Measurements from ENCODE around the gene MACROD2.

MACROD2 gene

DNA sequence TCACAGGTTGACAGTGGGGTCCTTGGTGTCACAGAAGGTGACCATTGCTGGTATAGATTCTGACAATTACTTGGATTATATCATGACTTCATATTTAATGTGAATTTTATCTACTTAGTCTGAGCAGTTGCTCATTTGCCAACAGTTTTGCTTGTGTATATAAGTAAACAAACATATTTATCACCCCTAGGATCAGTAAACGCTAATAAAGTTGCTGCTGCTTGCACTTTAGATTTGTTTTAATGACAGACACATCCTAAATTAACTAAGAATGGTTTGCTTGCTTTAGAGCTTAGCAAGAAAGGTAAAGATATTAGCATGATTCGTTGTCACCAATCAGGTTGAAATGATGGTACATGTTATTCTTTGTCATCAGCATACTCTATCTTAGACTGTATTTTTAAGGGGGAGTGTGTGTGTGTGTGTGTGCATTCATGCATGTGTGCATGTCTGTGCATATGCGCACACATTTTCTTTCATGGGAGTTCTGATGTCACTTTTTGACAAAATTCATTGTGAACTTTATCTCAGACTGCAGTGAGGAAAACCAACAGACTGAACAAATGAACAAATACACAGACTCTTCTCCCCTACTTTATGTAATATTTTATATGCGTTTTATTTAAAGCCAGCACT is 1124.7 kb downstream of the MACROD2 start:
- in situ Hi-C loops (cut with MboI; ENCODE audit: low sequenced_read_pairs), result no loop called here

DNA sequence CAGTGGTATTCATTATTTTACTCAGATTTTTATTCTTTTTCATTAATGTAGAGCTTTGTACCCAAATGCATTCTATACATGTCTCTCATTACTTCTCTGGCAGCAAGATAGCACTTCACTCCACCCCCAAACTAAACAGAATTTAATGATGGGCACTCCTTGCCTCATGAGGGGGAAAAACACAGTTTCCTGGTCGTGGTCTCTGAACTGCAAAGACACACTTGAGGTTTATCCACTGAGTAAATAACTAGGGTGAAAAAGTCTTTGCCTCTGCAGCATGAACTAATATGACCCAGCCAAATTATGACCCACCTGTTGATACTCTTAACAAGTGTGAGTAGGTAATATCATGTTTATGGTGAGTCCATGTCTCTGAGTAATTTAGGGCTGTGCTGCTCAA is 1127.3 kb downstream of the MACROD2 start:
- in situ Hi-C loops (cut with MboI; ENCODE audit: low sequenced_read_pairs), result no loop called here

DNA sequence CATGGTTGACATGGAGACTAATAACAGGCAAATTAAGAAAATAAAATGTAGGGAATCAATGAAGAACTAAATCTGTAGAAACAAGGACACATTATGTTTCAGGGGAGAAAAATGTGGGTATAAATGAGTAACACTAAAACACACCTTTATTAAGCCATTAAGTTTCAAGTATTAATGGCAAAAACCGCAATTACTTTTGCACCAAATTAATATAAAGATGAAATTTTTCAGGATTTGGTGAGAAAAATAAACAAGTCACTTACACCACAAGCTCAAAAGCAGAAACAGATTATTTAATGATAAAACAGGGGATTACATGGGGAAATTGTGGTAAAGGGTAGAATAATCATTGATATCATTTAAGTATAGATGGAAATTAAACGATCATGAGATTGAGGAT is 1135.9 kb downstream of the MACROD2 start:
- in situ Hi-C loops (cut with MboI; ENCODE audit: low sequenced_read_pairs), result no loop called here

DNA sequence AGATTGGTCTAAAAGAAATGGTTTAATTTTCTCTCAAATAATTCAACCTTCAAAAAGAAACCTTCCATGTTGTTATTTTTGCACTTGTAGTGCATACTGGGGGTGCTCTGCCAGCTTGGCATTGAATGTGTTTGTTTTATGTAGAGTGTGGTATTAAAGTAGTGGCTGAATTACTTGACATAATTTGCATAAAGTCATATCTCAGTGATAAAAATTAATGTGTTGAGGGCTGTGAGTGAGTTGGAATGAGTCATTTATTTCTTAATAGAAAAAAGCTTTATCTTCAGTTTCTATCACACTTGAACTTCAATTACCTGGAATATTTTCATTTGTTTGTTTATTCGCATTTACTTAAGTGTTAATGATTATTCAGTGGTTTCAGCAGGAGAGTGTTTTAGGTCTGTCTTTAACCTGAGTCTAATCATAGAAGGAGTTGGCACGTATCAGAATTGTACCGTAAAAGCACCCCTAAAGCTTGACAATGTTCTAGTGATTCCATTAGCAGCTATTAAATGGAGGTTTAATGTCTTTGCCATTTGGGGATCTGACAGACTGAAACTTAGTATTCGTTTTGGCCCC is 1143.3 kb downstream of the MACROD2 start:
- in situ Hi-C loops (cut with MboI; ENCODE audit: low sequenced_read_pairs), result no loop called here

DNA sequence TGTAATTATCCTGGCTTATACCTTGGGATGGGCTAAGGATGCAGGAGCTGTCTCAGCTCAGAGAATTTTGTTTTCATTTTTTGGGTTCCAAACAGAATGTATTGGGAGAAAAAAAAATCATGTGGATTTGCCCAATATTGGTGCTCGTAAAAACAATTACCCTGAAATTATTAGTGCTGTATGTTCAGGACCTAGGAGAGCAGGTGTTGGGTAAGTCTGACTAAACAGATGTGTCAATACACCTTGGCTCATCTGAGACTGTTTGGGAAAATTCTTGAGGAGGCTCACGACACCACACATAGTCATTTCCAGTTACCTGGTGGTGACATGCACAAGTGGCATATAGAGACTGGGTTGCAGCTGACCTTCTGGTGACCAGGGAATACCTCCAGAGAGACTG is 1144.2 kb downstream of the MACROD2 start:
- in situ Hi-C loops (cut with MboI; ENCODE audit: low sequenced_read_pairs), result no loop called here

DNA sequence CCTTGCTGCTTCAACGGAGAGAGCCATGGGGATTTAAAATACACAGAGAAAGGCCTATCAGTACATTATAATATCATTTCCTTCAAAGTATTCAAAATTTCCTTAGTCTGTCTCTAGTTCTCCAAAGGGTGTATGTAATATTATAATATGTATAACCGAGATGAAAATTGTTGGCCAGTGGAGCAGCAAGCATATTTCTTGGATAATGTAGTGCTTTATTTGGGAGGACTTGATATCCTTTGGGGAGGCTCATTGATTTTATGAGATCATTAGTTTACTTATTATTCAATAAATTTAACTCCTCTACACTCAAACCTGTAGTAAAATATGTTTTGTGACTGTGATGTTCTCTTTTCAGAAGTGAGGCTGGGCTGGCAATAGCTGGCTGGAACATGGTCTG is 1145.0 kb downstream of the MACROD2 start:
- in situ Hi-C loops (cut with MboI; ENCODE audit: low sequenced_read_pairs), result loop anchor here (10.0 kb wide), 1 partner anchor 675 kb away; no protein-coding TSS in a partner anchor

DNA sequence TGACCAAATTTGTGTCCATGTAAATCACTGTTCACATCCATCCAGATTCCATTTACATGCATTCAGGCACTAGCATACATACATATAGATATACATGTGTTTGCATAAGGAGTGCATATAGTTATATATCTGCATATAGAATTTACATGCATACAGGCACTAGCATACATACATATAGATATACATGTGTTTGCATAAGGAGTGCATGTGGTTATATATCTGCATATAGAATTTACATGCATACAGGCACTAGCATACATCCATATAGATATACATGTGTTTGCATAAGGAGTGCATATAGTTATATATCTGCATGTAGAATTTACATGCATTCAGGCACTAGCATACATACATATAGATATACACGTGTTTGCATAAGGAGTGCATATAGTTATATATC is 1145.6 kb downstream of the MACROD2 start:
- in situ Hi-C loops (cut with MboI; ENCODE audit: low sequenced_read_pairs), result loop anchor here (10.0 kb wide), 1 partner anchor 676 kb away; no protein-coding TSS in a partner anchor

DNA sequence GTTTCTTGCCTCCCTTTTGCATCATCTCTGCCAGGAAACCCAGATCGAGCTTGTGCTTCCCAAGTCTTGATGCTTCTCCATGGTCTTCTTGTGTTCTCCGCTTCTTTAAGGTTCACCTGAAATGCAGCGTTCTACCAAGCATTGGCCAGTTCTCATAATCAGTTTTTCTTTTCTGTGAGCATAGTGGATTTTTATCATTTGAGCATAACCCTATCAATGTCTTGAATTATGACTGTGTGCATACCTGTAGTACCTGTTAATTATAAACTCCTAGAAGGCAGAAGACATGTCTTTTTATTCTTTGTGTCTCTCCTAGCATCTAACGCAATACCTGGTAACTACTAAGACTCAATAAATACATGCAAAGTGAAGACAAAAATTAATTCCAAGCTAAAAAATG is 1146.5 kb downstream of the MACROD2 start:
- in situ Hi-C loops (cut with MboI; ENCODE audit: low sequenced_read_pairs), result loop anchor here (10.0 kb wide), 1 partner anchor 677 kb away; no protein-coding TSS in a partner anchor

DNA sequence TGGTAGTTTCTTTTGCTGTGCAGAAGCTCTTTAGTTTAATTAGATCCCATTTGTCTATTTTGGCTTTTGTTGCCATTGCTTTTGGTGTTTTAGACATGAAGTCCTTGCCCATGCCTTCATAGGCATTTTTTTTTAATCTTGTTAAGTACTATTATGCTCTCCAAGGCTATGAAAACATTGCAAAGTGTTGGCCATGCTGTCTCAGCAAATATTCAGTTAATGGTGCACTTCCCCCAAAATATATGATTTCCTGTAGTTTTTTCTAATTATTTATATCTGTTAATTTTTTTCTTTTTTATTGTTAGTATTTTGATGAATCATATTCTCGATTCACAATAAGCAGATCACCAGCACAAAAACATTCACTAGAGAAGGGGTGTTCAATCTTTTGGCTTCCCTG is 1148.2 kb downstream of the MACROD2 start:
- in situ Hi-C loops (cut with MboI; ENCODE audit: low sequenced_read_pairs), result loop anchor here (10.0 kb wide), 1 partner anchor 679 kb away; no protein-coding TSS in a partner anchor

DNA sequence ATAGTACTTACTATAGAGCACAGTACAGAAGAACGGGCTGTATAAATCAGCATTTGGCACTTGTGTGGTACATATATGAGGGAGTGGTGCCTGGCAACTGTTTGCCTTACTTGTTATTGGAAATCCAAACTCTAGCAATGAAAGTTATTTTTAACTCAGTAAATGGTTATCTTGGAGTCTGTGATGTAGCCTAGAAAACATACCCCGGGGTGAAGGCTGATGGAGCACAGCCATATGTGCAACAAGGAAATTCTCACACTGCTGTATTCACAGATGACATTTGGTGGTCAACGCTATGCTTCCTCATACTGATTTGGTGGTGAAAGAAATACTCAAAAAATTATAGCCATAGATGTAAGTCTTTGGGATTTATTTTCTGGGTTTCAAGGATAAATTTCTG is 1149.6 kb downstream of the MACROD2 start:
- in situ Hi-C loops (cut with MboI; ENCODE audit: low sequenced_read_pairs), result loop anchor here (10.0 kb wide), 1 partner anchor 680 kb away; no protein-coding TSS in a partner anchor

DNA sequence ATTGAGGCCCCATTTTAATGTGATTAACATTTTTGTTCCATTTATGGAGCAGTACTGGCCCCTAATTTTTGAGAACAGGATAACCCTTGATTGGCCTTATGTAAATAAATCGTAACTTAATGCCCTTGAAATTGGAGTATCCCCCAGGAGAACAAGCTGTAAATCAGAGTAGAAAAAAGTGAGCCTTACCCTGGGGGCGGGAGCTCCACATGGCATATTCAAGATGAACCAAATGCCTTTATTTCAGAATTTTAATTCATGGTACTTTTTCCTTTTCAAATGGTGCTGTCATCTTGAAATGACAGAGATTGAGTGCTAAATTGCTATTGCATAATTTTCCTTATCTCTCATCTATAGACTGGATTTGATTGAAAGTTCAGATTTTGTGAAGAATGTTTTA is 1151.6 kb downstream of the MACROD2 start:
- in situ Hi-C loops (cut with MboI; ENCODE audit: low sequenced_read_pairs), result loop anchor here (10.0 kb wide), 1 partner anchor 682 kb away; no protein-coding TSS in a partner anchor

DNA sequence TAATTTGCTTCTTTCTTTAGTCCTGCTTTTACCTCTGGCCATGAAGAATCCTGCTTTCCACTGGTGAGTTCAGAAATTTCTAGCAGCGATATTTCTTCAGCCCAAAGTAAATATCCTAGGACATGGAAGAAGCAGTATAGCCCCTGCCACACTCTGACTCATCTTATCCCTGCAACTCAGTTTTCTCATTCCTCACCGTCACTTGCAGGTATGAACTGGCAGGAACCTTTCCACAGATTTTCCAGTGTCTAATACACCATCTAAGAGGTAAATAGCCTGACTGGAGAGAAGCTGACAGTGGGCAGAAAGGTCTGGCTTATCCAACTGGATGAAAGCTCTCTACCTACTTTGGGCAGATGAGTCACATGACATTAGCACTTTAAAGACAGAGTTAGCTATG is 1158.8 kb downstream of the MACROD2 start:
- in situ Hi-C loops (cut with MboI; ENCODE audit: low sequenced_read_pairs), result no loop called here

DNA sequence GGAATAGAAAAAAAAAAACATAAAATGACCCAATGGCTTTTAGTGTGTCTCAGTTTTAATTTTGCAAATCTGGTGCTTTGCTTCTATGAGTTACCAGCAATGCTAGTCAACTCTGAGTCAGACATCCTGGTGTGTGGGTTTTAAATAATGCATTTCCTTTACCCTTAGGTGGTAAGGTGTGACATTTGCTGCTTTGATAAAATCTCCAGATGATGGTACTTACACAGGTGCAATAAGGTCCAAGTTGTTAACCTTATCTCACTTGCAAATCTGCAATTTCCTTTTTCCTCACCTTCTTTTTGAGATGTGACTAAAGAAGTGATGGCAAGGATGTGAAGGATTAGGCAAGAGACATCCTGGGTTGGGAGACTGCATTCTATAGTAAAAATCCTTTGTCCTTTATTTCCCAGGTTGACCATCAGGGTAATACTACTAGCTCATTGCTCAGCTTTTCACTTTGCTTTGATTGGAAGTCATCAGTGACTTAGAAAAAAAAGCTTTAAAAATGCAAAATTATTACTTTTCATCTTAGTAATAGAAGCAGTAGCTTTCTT is 1160.6 kb downstream of the MACROD2 start:
- in situ Hi-C loops (cut with MboI; ENCODE audit: low sequenced_read_pairs), result no loop called here

DNA sequence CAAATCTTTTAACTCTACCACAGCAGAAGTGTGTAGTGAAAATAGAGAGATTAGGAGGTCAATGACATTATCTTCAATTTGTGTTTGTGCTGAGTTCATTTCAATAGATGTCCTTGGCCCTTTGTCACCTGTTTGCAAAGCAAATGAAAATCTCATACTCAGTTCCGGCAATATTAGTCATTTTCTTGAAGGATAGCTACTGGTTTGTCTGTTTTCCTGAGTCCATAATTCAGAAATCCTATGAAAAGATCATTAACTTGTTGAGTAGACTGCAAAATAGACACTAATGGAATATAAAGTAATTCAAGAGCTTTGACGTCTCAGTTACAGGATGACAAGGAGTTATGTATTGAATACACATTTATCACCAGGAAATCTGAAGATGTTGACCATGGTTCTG is 1163.2 kb downstream of the MACROD2 start:
- in situ Hi-C loops (cut with MboI; ENCODE audit: low sequenced_read_pairs), result no loop called here

DNA sequence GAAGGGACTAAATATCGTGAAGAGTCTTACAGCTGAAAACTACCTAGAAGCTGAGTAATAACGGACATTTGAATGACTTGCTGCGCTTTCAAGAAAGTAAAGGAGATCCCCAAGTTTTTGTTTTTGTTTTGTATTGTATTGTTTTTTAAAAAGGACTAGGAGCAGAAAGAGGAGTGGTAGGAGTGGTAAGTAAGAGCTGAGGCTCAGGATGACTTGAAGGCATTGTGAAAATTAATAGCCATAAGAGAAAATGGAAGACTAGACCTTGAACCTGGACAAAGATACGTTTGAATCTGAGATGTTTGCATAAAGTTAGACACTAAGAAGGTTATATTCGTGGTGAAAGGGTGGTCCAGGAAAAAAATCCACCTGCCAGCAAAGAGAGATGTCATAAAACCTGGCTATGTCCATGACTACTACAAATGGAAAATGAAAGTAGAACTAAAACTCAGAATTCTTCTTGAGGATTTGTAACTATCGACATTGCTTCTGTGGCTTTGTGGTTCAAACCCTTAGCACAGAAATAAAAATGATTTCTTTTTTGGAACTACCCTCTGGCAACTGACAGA is 1166.8 kb downstream of the MACROD2 start:
- in situ Hi-C loops (cut with MboI; ENCODE audit: low sequenced_read_pairs), result no loop called here

DNA sequence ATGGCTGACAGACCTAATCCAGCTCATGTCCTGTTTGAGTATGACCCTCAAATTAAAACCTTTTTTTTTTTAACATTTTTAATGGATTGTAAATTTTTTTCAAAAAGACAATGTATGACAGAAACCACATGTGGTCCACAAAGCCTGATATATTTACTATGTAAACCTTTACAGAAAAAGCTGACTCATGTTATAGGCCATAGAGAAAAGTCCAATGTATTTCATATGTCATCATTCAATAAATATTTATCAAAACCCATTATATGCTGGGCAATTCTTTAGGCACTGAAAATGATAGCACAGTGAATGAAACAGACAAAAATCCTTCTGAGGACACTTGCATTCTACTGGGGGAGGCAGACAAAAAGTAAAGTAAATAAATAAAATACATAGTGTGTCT is 1168.3 kb downstream of the MACROD2 start:
- in situ Hi-C loops (cut with MboI; ENCODE audit: low sequenced_read_pairs), result no loop called here

DNA sequence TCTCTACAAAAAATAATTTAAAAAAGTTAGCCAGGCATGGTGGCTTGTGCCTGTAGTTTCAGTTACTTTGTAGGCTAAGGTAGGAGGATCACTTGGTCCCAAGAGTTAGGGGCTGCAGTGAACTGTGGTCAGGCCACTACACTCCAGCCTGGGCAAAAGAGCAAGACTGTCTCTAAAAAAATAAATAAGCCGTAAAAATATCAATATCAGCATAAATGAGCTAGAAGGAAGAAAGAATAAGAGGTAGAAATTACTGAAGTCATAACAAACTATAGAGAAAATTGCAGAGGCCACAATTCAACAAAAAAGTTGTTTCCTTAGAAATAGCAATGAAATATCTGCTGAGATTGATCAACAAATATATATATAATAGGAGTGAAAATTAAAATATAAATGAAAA is 1169.4 kb downstream of the MACROD2 start:
- in situ Hi-C loops (cut with MboI; ENCODE audit: low sequenced_read_pairs), result no loop called here

DNA sequence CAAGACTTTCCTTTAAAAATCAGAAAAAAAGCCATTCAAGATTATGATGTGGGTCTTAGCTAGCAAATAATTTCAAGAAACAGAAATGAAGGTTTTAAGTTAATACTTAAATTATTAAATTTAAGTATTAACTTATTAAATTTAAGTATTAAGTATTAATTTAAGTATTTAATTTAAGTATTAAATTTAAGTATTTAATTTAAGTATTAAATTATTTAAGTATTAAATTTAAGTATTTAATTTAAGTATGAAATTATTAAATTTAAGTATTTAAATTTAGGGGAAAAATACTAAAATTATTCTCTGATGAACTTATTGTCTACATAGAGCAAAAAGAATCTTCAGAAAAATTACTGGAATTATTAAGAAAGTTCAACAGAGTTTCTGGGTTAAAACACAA is 1171.4 kb downstream of the MACROD2 start:
- in situ Hi-C loops (cut with MboI; ENCODE audit: low sequenced_read_pairs), result no loop called here

DNA sequence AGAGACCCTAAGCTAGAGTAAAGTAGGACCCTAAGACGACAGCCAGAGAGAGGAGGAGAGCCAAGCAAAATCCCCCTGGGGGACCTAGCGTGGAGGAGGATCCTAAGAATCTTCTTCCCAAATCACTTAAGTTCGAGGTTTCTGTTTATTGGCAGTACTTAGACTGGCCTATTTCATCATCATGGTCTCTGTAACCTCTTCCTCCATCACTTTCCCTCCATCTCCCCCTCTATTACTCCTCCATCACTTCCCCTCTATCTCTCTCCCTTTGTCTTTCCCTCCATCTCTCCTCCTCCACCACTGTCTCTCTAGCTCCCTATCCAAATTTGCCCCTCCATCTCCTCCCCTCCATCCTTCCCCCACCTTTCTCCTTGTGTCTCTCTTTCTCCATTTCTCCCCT is 1175.7 kb downstream of the MACROD2 start:
- in situ Hi-C loops (cut with MboI; ENCODE audit: low sequenced_read_pairs), result no loop called here

DNA sequence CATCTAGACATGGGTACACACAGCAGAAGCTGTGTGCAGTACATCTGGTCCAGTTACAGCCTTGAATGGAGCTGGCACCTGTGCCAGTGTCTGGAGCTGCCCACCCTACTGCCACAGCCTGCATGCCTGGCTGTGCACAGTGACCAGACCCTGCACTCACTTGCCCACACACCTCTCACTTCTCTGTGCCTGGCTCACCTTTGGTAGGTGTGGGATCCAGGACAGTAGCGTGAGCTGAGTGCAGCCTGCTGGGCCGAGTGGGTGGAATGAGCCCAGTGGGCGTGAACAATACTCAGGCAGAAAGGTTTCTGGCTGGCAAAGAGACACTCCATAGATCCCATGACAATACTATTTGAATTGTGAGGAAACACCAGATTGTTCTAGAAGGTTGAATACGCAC is 1181.6 kb downstream of the MACROD2 start:
- in situ Hi-C loops (cut with MboI; ENCODE audit: low sequenced_read_pairs), result no loop called here

DNA sequence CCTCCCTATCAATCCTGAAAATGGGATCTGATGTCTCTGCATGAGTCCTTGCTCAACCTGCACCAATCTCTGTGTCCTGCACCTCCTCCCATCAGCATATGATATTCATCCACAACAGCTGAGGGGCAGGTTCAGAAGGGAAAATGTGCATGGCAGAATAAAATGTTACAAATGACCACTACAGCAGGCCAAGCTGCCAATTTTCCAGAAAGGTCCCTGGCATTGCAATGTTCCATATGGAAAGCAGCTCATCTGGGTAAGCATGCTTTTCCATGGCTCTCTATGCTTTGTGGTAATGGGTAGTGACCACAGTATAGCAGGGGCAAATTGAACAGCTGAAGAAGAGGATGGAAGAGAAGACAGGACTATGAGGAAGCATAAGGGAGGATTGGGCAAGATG is 1183.3 kb downstream of the MACROD2 start:
- in situ Hi-C loops (cut with MboI; ENCODE audit: low sequenced_read_pairs), result no loop called here

DNA sequence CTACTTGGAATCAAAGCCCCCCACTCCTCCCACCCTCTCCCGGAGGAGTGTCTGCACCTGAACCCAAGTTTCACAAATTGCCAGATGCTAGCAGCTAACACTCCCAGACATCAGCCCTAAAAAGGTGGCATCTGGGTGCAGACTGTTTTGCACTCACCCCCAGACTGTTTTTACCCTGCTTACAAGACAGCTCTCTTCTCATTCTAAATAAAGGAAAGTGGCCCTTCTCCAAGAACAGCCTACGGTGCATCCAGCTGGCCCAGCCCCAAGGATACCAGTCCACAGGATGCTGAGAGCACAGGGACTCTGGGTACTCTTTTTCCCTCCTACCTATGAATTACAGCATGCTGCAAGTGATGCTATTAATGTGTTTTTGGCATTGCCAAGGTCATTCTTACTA is 1184.1 kb downstream of the MACROD2 start:
- in situ Hi-C loops (cut with MboI; ENCODE audit: low sequenced_read_pairs), result no loop called here
